ENCODE results near the gene ELL2. TPM values are rescaled to one million over a fixed set of nuclear protein-coding genes. Genes with fewer than 3 reads are reported as not detected.
A peak's percentile ranks its signal among the peaks of the same experiment; 100 is the strongest.

The ELL2 gene
- total and polyA plus RNA-seq, 2 of the 13 experiments (the other 11 are each of a cell fraction or from before 2014, with no cell fraction given) = 78.9 to 97.1 TPM

DNA sequence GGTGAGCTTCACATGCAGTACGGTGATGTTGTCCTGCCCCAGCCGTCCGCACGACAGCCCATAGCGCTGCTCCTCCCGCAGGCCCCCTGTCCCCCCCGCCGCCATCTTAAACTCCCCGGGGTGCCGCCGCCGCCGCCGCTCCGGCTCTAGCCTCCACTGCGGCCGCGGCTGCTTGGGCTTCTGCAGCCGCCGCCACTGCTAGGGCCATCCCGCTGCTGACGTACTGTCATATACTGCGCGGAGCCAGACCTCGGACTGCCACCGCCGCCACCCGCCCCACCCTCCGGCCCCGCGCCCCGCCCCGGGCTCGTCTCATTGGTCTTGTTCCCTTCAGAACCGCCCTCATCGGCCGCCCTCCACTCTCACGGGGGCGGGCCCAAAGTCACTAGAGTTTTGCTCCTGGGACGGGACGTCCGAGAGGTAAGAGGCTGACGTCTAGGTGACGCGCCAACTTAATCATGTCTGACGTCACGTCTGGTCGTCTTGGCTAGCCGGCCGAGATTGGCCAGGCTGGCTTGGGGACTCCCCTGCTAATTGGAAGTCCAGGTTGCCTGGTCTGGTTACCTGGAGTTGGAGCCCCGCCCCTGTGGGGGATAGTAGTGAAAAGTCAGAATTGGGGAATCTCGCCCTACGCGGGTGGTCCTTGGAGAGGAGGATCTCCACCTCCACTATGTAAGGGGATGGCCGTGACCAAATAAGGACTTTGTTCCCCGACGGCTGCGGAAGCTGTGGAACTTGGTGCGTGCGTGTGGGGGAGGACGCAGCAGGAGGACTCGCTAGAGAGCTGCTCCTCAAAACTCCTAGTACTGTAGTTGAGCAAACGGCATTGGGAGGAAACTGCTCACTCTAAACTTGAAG is at the start of gene ELL2 (continued):
- TF ChIP-seq, protein P1, sequence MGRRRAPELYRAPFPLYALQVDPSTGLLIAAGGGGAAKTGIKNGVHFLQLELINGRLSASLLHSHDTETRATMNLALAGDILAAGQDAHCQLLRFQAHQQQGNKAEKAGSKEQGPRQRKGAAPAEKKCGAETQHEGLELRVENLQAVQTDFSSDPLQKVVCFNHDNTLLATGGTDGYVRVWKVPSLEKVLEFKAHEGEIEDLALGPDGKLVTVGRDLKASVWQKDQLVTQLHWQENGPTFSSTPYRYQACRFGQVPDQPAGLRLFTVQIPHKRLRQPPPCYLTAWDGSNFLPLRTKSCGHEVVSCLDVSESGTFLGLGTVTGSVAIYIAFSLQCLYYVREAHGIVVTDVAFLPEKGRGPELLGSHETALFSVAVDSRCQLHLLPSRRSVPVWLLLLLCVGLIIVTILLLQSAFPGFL (CRISPR knock-in tag; IDR thresholded peaks at IDR 0.05) = no peak
- TF ChIP-seq MYNN (CRISPR knock-in tag; IDR thresholded peaks at IDR 0.05; ENCODE audit: low read depth) = no peak
- TF ChIP-seq KDM5B (CRISPR knock-in tag; IDR thresholded peaks at IDR 0.05; ENCODE audit: borderline replicate concordance) = 0 out of 2 replicates have a peak, but pooled peaks have one; percentile 47
- TF ChIP-seq NR2F2 (IDR thresholded peaks at IDR 0.05; ENCODE audit: borderline replicate concordance, low read depth) = peak; percentile 29; the same call in 1 of the 2 replicates
- no peak for TF ChIP-seq ZNF432 (CRISPR knock-in tag; IDR thresholded peaks at IDR 0.05; ENCODE audit: borderline replicate concordance)
- peak; percentile 53; the same call in 1 of the 2 replicates for TF ChIP-seq SAFB2 (CRISPR knock-in tag; IDR thresholded peaks at IDR 0.05; ENCODE audit: borderline replicate concordance, low read depth)
- TF ChIP-seq HNRNPK (IDR thresholded peaks at IDR 0.05; ENCODE audit: low read depth, low read length, poor library complexity, severe bottlenecking) = peak; percentile 50
- TF ChIP-seq CREB3 (CRISPR knock-in tag; IDR thresholded peaks at IDR 0.05) = no peak
- peak; percentile 32 for TF ChIP-seq MED8 (CRISPR knock-in tag; IDR thresholded peaks at IDR 0.05; ENCODE audit: insufficient replicate concordance)
- TF ChIP-seq ZNF841 (CRISPR knock-in tag; IDR thresholded peaks at IDR 0.05; ENCODE audit: borderline replicate concordance) = no peak
- TF ChIP-seq PHF20 (CRISPR knock-in tag; IDR thresholded peaks at IDR 0.05) = 0 out of 2 replicates have a peak, but pooled peaks have one; percentile 21
- TF ChIP-seq ZNF333 (CRISPR knock-in tag; IDR thresholded peaks at IDR 0.05; ENCODE audit: borderline replicate concordance) = 0 out of 2 replicates have a peak, but pooled peaks have one; percentile 69
- TF ChIP-seq ZNF678 (CRISPR knock-in tag; IDR thresholded peaks at IDR 0.05) = no peak
- TF ChIP-seq MZF1 (CRISPR knock-in tag; IDR thresholded peaks at IDR 0.05; ENCODE audit: borderline replicate concordance) = no peak
- no peak for TF ChIP-seq KLF9 (CRISPR knock-in tag; IDR thresholded peaks at IDR 0.05; ENCODE audit: low read depth)
- TF ChIP-seq, protein P2, sequence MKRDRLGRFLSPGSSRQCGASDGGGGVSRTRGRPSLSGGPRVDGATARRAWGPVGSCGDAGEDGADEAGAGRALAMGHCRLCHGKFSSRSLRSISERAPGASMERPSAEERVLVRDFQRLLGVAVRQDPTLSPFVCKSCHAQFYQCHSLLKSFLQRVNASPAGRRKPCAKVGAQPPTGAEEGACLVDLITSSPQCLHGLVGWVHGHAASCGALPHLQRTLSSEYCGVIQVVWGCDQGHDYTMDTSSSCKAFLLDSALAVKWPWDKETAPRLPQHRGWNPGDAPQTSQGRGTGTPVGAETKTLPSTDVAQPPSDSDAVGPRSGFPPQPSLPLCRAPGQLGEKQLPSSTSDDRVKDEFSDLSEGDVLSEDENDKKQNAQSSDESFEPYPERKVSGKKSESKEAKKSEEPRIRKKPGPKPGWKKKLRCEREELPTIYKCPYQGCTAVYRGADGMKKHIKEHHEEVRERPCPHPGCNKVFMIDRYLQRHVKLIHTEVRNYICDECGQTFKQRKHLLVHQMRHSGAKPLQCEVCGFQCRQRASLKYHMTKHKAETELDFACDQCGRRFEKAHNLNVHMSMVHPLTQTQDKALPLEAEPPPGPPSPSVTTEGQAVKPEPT (CRISPR knock-in tag; IDR thresholded peaks at IDR 0.05; ENCODE audit: low read depth) = no peak
- TF ChIP-seq NAIF1 (CRISPR knock-in tag; IDR thresholded peaks at IDR 0.05; ENCODE audit: borderline replicate concordance) = 0 out of 2 replicates have a peak, but pooled peaks have one; percentile 56
- TF ChIP-seq SNAPC2 (CRISPR knock-in tag; IDR thresholded peaks at IDR 0.05) = peak; percentile 38; the same call in 1 of the 2 replicates
- TF ChIP-seq ZNF124 (CRISPR knock-in tag; IDR thresholded peaks at IDR 0.05) = no peak
- peak; percentile 34; the same call in 1 of the 2 replicates for TF ChIP-seq ZNF772 (CRISPR knock-in tag; IDR thresholded peaks at IDR 0.05)
- TF ChIP-seq ZSCAN21 (CRISPR knock-in tag; IDR thresholded peaks at IDR 0.05; ENCODE audit: borderline replicate concordance) = peak; percentile 33; the same call in 1 of the 2 replicates

All from HepG2 (cell line).